GM10847 (cell line): Measurements from ENCODE around the gene LTBP4.

Experiments
- POLR2A ChIP-seq: IDR thresholded peaks from 2 replicates; pipeline ENCODE4 v1.6.1; 2011; ENCODE audit not compliant: insufficient read length; ENCODE audit errors: extremely low read depth

LTBP4 gene

DNA sequence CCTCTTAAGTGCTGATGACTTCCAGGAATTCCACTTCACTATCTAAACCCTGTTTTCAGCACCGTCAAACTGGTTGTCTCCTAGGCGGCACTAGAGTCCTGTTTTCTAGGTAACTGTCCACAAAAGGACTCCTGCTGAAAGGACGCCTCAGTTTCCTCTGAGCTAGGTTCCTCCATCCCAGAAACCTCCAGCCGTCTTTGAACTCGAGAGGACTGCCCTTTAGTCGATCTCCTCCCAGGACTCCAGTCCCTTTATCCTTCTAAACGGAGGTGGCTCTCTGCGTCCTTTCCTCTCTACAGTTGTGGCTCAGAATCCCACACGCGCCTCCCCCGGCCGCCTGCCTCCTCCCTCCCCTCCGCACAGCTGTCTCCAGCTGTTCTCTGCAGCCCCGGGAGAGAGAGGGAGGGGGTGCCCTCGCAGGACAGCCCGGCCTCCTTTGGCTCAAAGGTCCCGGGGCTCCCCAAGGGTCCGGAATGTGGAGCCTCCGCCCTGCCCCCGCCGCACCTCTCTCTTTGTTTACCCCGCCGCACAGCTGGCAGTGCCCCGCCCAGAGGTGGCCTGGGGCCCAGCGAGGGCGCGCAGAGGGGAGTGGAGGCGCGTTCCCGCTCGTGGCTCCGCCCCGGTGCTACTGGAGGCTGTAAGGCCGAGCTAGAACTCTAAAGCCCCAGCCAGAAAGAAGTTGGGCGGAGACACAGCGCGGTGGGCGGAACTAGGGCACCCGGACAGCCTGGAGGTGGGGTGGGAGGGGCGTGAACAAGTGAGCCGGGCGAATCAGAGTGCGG is 2.4 kb downstream of the LTBP4 start:
- TF ChIP-seq POLR2A, result no peak

DNA sequence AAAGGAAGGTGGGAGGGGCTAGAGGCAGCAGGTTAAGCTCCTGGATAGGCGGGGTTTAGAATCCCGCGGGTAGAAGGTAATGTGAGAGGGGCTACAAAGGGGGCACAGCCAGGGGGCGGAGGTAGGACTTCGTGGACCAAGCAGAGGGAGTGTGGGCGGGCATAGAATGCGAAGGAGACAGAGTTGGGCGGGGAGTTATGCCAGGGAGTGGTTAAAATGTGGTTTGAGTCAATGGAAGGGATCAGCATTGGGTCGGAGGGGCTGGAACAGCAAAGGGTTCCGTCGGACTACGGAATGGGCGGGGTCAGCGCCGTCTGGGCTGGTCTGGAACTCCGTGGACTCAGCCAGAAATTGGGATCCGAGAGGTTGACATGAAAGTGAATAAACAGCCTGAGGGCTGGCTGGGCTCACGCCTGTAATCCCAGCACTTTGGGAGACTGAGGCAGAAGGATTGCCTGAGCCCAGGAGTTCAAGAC is 3.0 kb downstream of the LTBP4 start:
- no peak for TF ChIP-seq POLR2A

DNA sequence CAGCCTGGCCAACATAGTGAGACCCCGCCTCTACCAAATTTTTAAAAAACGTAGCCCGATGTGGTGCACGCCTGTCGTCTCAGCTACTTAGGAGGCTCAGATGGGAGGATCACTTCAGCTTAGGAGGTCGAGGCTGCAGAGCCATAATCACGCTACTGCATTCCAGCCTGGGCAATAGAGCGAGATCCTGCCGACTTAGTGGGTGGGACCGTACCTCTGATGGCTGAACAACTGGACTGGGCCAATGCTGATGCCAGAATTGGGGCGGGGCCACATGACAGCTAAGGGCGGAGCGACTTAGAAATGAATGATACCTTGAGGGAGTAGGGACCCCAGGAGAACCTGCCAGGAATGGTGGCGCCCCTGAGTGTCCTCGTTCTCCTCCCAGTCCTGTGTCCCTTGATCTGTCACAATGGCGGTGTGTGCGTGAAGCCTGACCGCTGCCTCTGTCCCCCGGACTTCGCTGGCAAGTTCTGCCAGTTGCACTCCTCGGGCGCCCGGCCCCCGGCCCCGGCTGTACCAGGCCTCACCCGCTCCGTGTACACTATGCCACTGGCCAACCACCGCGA is 3.6 kb downstream of the LTBP4 start:
- no peak for TF ChIP-seq POLR2A

DNA sequence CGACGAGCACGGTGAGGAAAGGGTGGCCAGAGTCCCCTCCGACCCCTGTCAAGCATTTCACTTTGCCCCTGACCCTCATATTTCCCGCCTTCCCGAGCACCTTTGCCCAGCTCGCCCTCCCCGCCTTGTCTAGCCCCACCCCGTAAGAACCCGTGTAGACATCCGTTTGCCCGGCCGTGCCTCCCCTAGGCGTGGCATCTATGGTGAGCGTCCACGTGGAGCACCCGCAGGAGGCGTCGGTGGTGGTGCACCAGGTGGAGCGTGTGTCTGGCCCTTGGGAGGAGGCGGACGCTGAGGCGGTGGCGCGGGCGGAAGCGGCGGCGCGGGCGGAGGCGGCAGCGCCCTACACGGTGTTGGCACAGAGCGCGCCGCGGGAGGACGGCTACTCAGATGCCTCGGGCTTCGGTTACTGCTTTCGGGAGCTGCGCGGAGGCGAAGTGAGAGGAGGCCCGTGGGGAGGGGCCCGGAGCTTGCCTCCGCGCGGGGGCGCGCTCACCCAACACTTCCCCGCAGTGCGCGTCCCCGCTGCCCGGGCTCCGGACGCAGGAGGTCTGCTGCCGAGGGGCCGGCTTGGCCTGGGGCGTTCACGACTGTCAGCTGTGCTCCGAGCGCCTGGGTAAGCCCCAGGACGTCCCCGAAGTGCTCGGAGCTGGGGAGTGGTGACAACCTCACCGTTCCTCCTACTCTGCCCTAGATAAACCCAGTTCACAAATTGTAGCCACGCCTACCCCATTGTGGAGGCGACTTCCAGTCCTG is 4.2 kb downstream of the LTBP4 start:
- peak; percentile 18 for TF ChIP-seq POLR2A

DNA sequence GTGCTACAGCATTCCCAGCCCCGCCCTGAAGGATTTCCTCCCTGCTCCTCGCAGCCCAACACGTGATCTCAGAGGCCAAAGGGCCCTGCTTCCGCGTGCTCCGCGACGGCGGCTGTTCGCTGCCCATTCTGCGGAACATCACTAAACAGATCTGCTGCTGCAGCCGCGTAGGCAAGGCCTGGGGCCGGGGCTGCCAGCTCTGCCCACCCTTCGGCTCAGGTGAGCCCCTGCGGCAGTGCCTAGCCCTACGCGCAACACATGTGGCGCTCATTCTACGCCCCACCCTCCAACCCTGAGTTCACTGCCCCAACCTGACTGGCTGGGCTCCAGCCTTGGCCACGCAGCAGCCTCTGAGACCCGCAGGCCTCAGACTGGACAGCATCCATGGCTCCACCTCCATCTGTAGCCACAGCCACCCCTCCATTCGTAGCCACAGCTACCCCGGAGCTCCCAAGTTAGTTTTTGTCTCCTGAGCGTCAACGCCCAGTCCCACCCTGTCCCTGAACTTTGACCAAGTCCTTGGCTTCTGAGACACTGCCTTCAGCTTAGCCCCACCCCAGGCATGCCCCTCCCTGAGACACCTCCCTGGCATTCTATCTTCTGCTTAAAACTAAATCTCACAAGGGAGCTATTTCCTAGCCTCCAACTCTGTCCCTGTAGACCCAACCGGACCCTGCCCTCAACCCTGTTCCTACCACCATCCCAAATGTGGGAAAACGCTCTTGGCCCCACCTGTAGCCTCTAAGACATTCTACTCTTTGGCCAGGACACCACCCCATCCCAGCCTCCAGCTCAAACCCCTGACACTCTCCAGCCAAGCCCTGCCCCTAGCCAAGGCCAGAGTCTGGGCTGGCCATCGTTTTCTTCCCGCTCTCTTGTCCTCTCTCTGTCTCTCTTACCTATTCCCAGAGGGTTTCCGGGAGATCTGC is 6.4 kb downstream of the LTBP4 start:
- TF ChIP-seq POLR2A, result no peak

DNA sequence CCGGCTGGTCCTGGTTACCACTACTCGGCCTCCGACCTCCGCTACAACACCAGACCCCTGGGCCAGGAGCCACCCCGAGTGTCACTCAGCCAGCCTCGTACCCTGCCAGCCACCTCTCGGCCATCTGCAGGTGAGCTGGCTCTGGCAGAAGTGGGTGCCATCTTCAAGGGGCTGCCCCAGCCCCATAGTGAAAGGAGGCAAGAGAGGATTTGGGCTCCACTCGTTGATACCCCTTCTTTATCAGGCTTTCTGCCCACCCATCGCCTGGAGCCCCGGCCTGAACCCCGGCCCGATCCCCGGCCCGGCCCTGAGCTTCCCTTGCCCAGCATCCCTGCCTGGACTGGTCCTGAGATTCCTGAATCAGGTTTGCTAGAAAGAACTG is 7.1 kb downstream of the LTBP4 start:
- no peak for TF ChIP-seq POLR2A

DNA sequence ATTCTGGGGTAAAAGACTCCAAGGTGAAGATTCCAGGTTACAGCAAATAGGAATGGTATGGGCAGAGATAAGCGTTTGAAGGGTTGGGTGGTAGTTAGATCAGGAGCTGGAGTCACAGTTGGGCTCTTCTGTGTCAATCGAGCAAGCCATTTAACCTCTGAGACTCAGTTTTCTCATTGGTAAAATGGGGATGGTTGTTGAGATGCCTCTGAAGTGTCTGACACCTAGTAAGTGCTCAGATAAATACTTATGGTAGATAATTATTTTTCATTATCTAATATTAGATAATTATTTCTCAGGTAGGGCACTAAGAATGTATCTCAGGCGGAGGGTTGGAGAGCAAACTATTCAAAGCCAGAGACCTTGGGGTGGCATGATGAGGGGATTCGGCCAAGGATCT is 7.8 kb downstream of the LTBP4 start:
- TF ChIP-seq POLR2A, result no peak

DNA sequence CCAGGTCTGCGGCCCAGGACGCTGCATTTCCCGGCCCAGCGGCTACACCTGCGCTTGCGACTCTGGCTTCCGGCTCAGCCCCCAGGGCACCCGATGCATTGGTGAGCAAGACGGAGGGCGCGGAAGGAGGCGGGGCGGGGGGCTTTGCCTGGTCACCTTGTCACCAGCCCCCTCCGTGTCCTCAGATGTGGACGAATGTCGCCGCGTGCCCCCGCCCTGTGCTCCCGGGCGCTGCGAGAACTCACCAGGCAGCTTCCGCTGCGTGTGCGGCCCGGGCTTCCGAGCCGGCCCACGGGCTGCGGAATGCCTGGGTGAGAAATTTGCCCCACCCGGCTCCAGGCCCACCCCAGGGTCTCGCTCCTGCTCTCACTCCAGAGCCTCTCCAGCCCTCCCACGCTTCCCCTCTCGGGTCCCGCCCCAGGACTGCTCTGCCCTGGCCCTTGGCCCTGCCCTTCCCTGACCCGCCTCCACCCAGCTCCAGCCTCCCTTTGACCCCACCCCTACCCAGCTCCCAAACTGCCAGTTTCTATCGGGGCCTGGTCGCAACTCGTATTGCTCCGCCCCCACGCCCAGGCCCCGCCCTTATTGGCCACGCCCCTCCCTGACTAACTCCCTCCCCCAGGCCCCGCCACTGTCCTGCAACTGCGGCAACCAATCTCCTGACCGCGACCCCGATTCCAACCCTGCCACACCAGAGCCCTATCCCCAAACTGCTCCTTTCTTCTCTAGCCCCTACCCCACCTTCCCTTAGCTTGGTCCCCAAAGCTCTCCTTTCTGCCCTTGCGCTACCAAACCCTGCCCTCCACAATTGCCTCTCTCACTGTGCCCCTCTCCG is 8.6 kb downstream of the LTBP4 start:
- peak; percentile 34 for TF ChIP-seq POLR2A

DNA sequence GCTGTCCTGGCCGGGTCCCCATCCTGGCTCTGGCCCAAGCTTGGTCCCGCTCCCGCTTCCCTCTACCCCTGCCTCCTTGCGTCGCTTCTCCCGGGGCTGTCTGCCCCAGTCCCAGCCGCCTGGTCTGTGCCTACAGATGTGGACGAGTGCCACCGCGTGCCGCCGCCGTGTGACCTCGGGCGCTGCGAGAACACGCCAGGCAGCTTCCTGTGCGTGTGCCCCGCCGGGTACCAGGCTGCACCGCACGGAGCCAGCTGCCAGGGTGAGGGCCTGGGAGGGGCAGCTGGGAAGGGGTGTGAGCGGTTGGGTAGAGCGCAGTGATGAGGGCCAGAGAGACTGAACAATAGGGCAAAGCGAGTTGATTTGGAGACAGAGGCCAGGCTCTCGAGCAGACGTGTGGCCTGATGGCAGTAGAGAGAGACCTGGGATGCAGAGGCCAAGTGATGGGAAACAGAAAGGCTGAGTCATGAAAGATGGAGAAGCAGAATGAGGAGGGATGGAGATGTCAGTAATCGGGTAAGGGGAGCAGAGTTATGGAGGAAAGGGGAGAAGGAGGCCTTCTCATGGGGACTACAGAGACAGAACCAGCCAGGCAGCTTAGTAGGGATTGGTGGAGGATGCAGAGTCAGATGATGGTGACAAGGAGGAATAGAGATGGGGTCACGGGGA is 9.4 kb downstream of the LTBP4 start:
- no peak for TF ChIP-seq POLR2A

DNA sequence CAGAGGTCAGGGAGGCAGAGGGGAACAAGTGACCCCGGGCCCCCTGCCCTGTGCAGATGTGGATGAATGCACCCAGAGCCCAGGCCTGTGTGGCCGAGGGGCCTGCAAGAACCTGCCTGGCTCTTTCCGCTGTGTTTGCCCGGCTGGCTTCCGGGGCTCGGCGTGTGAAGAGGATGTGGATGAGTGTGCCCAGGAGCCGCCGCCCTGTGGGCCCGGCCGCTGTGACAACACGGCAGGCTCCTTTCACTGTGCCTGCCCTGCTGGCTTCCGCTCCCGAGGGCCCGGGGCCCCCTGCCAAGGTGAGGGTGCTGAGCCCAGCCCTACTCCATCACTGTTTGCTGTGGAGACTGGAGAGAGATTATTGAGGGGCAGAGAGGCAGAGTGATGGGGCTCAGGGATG is 9.9 kb downstream of the LTBP4 start:
- TF ChIP-seq POLR2A, result no peak

DNA sequence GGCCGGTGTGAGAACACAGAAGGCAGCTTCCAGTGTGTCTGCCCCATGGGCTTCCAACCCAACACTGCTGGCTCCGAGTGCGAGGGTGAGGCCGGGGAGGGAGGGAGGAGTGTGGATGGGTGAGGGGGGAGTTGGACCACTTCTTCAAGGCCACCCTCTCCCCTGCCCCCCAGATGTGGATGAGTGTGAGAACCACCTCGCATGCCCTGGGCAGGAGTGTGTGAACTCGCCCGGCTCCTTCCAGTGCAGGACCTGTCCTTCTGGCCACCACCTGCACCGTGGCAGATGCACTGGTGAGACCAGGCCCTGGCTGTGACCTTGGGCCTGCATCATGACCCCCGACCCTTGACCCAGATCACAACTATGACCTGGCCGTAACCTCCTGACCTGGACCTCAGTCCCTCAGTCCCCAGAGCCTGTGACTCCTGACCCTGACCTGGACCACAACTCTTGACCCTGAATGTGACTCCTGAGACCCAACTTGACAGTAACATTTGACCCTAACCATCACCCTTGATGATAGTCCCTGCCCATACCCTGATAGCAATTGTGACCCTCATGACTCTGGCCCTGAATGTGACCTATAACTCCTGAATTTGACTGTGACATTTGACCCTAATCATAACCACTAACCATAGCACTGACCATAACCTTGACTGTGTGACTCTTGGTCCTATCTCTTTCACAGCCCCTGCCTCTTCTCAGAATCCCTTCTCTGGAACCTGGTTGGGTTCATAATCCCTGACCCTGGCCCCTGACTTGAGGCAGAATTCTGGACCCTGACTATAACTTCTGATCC is 10.9 kb downstream of the LTBP4 start:
- TF ChIP-seq POLR2A, result no peak

DNA sequence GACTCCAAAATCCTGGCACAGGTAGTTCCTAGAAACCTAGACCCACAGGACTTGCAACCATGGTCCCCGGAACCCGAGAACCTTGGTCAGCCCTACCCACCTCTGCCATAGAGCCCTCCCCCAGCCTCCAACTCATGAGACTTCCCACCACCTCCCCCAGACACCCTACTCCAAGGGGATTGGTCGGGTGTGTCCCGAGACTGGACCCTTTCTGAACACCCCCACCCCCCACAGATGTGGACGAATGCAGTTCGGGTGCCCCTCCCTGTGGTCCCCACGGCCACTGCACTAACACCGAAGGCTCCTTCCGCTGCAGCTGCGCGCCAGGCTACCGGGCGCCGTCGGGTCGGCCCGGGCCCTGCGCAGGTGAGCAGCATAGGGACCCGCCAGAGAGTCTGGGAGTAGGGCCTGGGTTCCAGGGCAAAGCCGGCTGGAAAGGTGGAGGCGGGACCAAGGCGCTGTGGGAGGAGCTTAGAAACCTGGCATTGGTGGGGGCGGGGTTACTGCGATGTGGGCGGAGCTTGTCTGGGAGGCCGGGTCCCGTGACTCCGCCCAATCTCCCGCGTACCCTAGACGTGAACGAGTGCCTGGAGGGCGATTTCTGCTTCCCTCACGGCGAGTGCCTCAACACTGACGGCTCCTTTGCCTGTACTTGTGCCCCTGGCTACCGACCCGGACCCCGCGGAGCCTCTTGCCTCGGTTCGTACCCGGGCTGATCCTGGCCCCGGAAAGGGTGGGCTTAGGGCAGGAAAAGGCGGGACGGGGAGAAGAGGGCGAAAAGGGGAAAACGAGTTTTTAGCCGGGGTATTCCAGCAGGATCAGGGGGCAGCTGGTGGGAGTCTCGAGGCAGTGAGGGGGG is 11.9 kb downstream of the LTBP4 start:
- no peak for TF ChIP-seq POLR2A
